ENCODE measurements around the gene MAML1. TPM values are rescaled to one million over a fixed set of nuclear protein-coding genes. Genes with fewer than 3 reads are reported as not detected.

Gene MAML1
- total RNA-seq, 2 experiments from 2014 or later = 20.3 to 22.2 TPM

- H3K36me3 Mint-ChIP-seq = peaks cover 35% of the 10 kb centered on the region
Observed at GRCh38 chr5:179769271-179769670, 36.6 kb downstream of the MAML1 start.

GRCh38 chr5:179769796-179770195 is 37.2 kb downstream of the MAML1 start:
- DNase-seq = no peak
- H3K36me3 Mint-ChIP-seq = peaks cover 37% of the 10 kb centered on the region
- H3K9me3 Mint-ChIP-seq = no peaks in the 10 kb centered on the region
- peak overlapping the region; percentile 18 for H3K27ac Mint-ChIP-seq
- H3K4me3 Mint-ChIP-seq = no peak overlapping the region
- ChIA-PET CTCF (interaction anchor here (1.5 kb wide), 1 partner anchor 32 kb away, joined by 4 read pairs; no protein-coding TSS in a partner anchor), POLR2A (no interaction called here)
- H3K4me1 Mint-ChIP-seq (ENCODE audit: low read depth) = peaks cover 28% of the 10 kb centered on the region
- intact Hi-C loops (cut with micrococcal nuclease) = loop anchor here (10.0 kb wide), 1 partner anchor 135 kb away; the partner anchor contains the start of gene TBC1D9B
- no peaks in the 10 kb centered on the region for H3K27me3 Mint-ChIP-seq

More at GRCh38 chr5:179769271-179769670, 36.6 kb downstream of the MAML1 start:
- H3K27me3 Mint-ChIP-seq = no peaks in the 10 kb centered on the region
- H3K9me3 Mint-ChIP-seq = no peaks in the 10 kb centered on the region
- intact Hi-C loops (cut with micrococcal nuclease) = loop anchor here (10.0 kb wide), 1 partner anchor 136 kb away; the partner anchor contains the start of gene TBC1D9B
- no peak for DNase-seq
- H3K27ac Mint-ChIP-seq = no peak overlapping the region
- peaks cover 28% of the 10 kb centered on the region for H3K4me1 Mint-ChIP-seq (ENCODE audit: low read depth)
- ChIA-PET POLR2A (interaction anchor here (0.6 to 0.8 kb wide), 2 partner anchors 14 to 25 kb away, joined by 4 read pairs; no protein-coding TSS in a partner anchor), CTCF (interaction anchor here (0.7 to 1.5 kb wide), 4 partner anchors 25 to 155 kb away, joined by 3 to 4 read pairs (median 4); partner anchors contain the start of gene MAML1)
- H3K4me3 Mint-ChIP-seq = no peak overlapping the region

GRCh38 chr5:179771311-179771895 is 38.8 kb downstream of the MAML1 start:
- H3K27me3 Mint-ChIP-seq = no peaks in the 10 kb centered on the region
- POLR2A ChIA-PET = no interaction called here
- no peak for DNase-seq
- CTCF ChIA-PET = interaction anchor here (1.0 to 1.2 kb wide), 2 partner anchors 8 to 11 kb away, joined by 3 to 8 read pairs; no protein-coding TSS in a partner anchor
- no peaks in the 10 kb centered on the region for H3K9me3 Mint-ChIP-seq
- intact Hi-C loops (cut with micrococcal nuclease) = no loop called here
- H3K4me3 Mint-ChIP-seq = no peak overlapping the region
- no peak overlapping the region for H3K27ac Mint-ChIP-seq
- peaks cover 16% of the 10 kb centered on the region for H3K4me1 Mint-ChIP-seq (ENCODE audit: low read depth)
- peaks cover 34% of the 10 kb centered on the region for H3K36me3 Mint-ChIP-seq

GRCh38 chr5:179772351-179772750 is 39.7 kb downstream of the MAML1 start:
- no peak overlapping the region for H3K27ac Mint-ChIP-seq
- POLR2A ChIA-PET = no interaction called here
- H3K4me1 Mint-ChIP-seq (ENCODE audit: low read depth) = peaks cover 16% of the 10 kb centered on the region
- peaks cover 32% of the 10 kb centered on the region for H3K36me3 Mint-ChIP-seq
- H3K27me3 Mint-ChIP-seq = no peaks in the 10 kb centered on the region
- no peaks in the 10 kb centered on the region for H3K9me3 Mint-ChIP-seq
- H3K4me3 Mint-ChIP-seq = no peak overlapping the region
- intact Hi-C loops (cut with micrococcal nuclease) = no loop called here
- no peak for DNase-seq
- CTCF ChIA-PET = no interaction called here

- no peak for DNase-seq
- ChIA-PET CTCF (interaction anchor here (1.2 kb wide), 1 partner anchor 10 kb away, joined by 4 read pairs; no protein-coding TSS in a partner anchor), POLR2A (no interaction called here)
- Mint-ChIP-seq H3K36me3 (peaks cover 32% of the 10 kb centered on the region), H3K27me3 (no peaks in the 10 kb centered on the region), H3K4me1 (ENCODE audit: low read depth) (peaks cover 3% of the 10 kb centered on the region), H3K9me3 (no peaks in the 10 kb centered on the region), H3K4me3 (no peak overlapping the region), H3K27ac (no peak overlapping the region)
- intact Hi-C loops (cut with micrococcal nuclease) = no loop called here
Observed at GRCh38 chr5:179773686-179774040, 41.0 kb downstream of the MAML1 start.

- H3K27ac Mint-ChIP-seq = no peak overlapping the region
- H3K4me1 Mint-ChIP-seq (ENCODE audit: low read depth) = no peaks in the 10 kb centered on the region
- ChIA-PET POLR2A (no interaction called here), CTCF (interaction anchor here (1.2 kb wide), 1 partner anchor 11 kb away, joined by 4 read pairs; no protein-coding TSS in a partner anchor)
- no peaks in the 10 kb centered on the region for H3K9me3 Mint-ChIP-seq
- H3K36me3 Mint-ChIP-seq = peaks cover 28% of the 10 kb centered on the region
- no peaks in the 10 kb centered on the region for H3K27me3 Mint-ChIP-seq
- DNase-seq = no peak
- intact Hi-C loops (cut with micrococcal nuclease) = no loop called here
- H3K4me3 Mint-ChIP-seq = no peak overlapping the region
Observed at GRCh38 chr5:179774442-179774841, 41.8 kb downstream of the MAML1 start.

GRCh38 chr5:179776411-179776938 is 43.9 kb downstream of the MAML1 start:
- Mint-ChIP-seq H3K9me3 (no peaks in the 10 kb centered on the region), H3K27me3 (no peaks in the 10 kb centered on the region), H3K4me1 (ENCODE audit: low read depth) (no peaks in the 10 kb centered on the region), H3K36me3 (peaks cover 16% of the 10 kb centered on the region), H3K4me3 (no peak overlapping the region), H3K27ac (no peak overlapping the region)
- ChIA-PET POLR2A (no interaction called here), CTCF (interaction anchor here (1.1 to 3.4 kb wide), 2 partner anchors 13 to 40 kb away, joined by 3 to 19 read pairs; no protein-coding TSS in a partner anchor)
- no peak for DNase-seq
- intact Hi-C loops (cut with micrococcal nuclease) = no loop called here

- CTCF ChIA-PET = interaction anchor here (1.1 to 3.4 kb wide), 3 partner anchors 14 to 41 kb away, joined by 3 to 19 read pairs (median 5); no protein-coding TSS in a partner anchor
- no peaks in the 10 kb centered on the region for H3K4me1 Mint-ChIP-seq (ENCODE audit: low read depth)
- peaks cover 15% of the 10 kb centered on the region for H3K36me3 Mint-ChIP-seq
- H3K27me3 Mint-ChIP-seq = no peaks in the 10 kb centered on the region
- intact Hi-C loops (cut with micrococcal nuclease) = no loop called here
- H3K9me3 Mint-ChIP-seq = no peaks in the 10 kb centered on the region
- DNase-seq = no peak
- no peak overlapping the region for H3K4me3 Mint-ChIP-seq
- POLR2A ChIA-PET = no interaction called here
- no peak overlapping the region for H3K27ac Mint-ChIP-seq
Observed at GRCh38 chr5:179777456-179777855, 44.8 kb downstream of the MAML1 start.

GRCh38 chr5:179777909-179778308 is 45.3 kb downstream of the MAML1 start:
- Mint-ChIP-seq H3K4me3 (no peak overlapping the region), H3K4me1 (ENCODE audit: low read depth) (no peaks in the 10 kb centered on the region), H3K9me3 (no peaks in the 10 kb centered on the region), H3K36me3 (peaks cover 14% of the 10 kb centered on the region), H3K27me3 (no peaks in the 10 kb centered on the region), H3K27ac (no peak overlapping the region)
- DNase-seq = no peak
- CTCF ChIA-PET = interaction anchor here (1.1 to 3.4 kb wide), 3 partner anchors 15 to 42 kb away, joined by 3 to 19 read pairs (median 5); no protein-coding TSS in a partner anchor
- POLR2A ChIA-PET = no interaction called here
- intact Hi-C loops (cut with micrococcal nuclease) = no loop called here

- Mint-ChIP-seq H3K4me1 (ENCODE audit: low read depth) (no peaks in the 10 kb centered on the region), H3K27ac (no peak overlapping the region), H3K36me3 (peaks cover 10% of the 10 kb centered on the region), H3K27me3 (no peaks in the 10 kb centered on the region), H3K4me3 (no peak overlapping the region), H3K9me3 (no peaks in the 10 kb centered on the region)
- ChIA-PET CTCF (interaction anchor here (3.4 kb wide), 1 partner anchor 15 kb away, joined by 19 read pairs; no protein-coding TSS in a partner anchor), POLR2A (no interaction called here)
- no peak for DNase-seq
- intact Hi-C loops (cut with micrococcal nuclease) = no loop called here
Observed at GRCh38 chr5:179778591-179778990, 46.0 kb downstream of the MAML1 start.

GRCh38 chr5:179779826-179780225 is 47.2 kb downstream of the MAML1 start:
- Mint-ChIP-seq H3K36me3 (peaks cover 8% of the 10 kb centered on the region), H3K4me3 (no peak overlapping the region), H3K27ac (no peak overlapping the region), H3K9me3 (no peaks in the 10 kb centered on the region), H3K27me3 (no peaks in the 10 kb centered on the region), H3K4me1 (ENCODE audit: low read depth) (no peaks in the 10 kb centered on the region)
- DNase-seq = no peak
- ChIA-PET CTCF (interaction anchor here (1.6 kb wide), 1 partner anchor 17 kb away, joined by 4 read pairs; no protein-coding TSS in a partner anchor), POLR2A (no interaction called here)
- intact Hi-C loops (cut with micrococcal nuclease) = no loop called here

- no peak overlapping the region for H3K4me3 Mint-ChIP-seq
- H3K27me3 Mint-ChIP-seq = no peaks in the 10 kb centered on the region
- no peaks in the 10 kb centered on the region for H3K4me1 Mint-ChIP-seq (ENCODE audit: low read depth)
- ChIA-PET POLR2A (no interaction called here), CTCF (interaction anchor here (1.6 kb wide), 1 partner anchor 17 kb away, joined by 4 read pairs; no protein-coding TSS in a partner anchor)
- intact Hi-C loops (cut with micrococcal nuclease) = no loop called here
- H3K27ac Mint-ChIP-seq = no peak overlapping the region
- H3K36me3 Mint-ChIP-seq = peaks cover 8% of the 10 kb centered on the region
- no peaks in the 10 kb centered on the region for H3K9me3 Mint-ChIP-seq
- DNase-seq = no peak
Observed at GRCh38 chr5:179780362-179780761, 47.7 kb downstream of the MAML1 start.

All from activated CD4-positive, alpha-beta memory T cell treated with anti-CD3 and anti-CD28 coated beads for 36 hours (primary cell).